ENCODE measurements around the gene TMEM128.
A peak's percentile ranks its signal among the peaks of the same experiment; 100 is the strongest.
"Not testable (repeated sequence)": the region's sequence is repeated elsewhere in the genome, so short reads cannot be mapped to it uniquely, and the experiment has no call there.

Gene TMEM128

GRCh38 chr4:4254199-4254598 lies 6.2 kb upstream of the TMEM128 start:
- DNase-seq: no peak

DNA sequence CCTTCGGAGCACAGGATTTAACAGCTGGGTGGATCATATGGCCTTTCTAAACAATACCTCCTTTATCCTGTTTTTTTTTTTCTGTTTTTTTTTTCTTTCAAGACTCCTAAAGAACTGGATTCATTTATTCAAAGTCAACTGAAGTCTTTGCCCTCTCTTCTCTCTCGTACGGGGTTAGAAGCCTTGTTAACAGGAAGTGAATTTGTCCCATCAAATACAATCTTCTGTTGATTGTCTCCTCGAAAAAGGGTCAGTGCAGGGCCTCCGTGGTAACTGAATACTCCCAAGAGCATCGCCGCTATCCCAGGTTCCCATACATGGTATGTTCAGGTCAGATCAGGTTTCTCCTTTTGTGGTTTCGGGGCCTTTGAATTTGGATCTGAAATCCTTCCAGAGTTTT lies 1.8 kb upstream of the TMEM128 start:
- DNase-seq: no peak

DNA sequence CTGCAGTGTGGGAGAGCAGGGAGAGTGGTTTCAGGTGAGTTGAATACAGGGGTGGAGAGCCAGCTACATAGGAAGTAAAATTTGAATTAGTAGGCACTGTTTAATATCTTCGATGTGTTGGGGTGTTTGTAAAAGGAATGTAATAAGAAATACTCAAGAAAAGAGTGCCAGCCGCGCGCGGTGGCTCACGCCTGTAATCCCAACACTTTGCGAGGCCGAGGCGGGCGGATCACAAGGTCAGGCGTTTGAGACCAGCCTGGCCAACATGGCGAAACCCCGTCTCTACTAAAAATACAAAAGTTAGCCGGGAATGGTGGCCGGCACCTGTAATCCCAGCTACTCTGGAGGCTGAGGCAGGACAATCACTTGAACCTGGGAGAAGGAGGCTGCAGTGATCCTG lies 1.3 kb upstream of the TMEM128 start:
- DNase-seq: not testable (repeated sequence)

DNA sequence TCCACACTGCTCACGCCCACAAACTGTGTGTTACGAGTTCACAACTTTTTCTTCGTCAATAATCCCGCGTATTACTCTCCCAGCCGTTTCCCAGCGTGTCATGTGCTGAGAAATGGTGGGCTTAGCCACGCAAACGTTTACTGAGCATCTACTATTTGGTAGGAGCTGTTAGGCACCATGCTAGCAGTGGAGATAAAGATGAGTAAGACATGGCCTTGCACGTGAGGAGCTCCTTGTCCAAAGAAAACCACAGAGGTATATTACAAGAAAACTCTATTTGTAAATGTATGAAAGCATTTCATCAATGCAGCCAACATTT lies 821 bp upstream of the TMEM128 start:
- no peak for DNase-seq

- DNase-seq: no peak
Measured at GRCh38 chr4:4247696-4248028, 361 bp downstream of the TMEM128 start.

DNA sequence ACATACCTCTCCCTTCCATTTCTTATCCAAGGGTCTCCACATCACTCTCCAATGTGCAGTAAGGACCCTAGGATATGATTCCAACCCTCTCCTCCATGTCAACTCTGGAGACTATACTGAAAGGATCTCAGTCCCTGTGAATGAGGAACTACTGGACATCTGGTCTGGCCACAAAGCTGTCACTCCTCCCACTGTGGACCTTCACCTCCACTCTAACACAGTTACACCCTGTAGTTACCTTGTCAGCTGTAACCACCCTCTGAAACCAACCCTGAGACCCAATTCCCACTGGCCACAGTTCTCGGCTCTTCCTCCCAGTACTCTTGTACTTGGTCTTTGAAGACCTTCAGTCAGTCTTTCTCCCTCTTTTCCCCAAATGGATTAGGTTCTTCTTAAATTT lies 2.9 kb downstream of the TMEM128 start:
- DNase-seq: no peak

DNA sequence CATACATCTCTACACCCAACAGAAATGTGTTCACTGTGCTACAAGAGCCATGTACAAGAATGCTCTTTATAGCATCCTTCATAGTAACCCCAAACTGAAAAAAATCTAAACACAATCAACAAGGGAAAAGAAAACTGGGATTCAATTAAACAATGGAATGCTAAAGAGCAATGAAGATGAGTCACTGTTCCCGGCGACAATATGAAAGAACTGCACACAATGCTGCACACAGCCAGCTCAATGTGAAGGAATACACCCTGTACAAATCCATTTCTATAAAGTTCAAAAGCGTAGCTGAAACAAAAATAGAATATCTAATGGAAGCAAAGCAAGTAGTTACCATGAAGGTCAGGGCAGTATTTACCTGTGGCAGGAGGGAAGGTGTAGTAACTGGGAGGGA lies 8.5 kb downstream of the TMEM128 start:
- not testable (repeated sequence) for DNase-seq

DNA sequence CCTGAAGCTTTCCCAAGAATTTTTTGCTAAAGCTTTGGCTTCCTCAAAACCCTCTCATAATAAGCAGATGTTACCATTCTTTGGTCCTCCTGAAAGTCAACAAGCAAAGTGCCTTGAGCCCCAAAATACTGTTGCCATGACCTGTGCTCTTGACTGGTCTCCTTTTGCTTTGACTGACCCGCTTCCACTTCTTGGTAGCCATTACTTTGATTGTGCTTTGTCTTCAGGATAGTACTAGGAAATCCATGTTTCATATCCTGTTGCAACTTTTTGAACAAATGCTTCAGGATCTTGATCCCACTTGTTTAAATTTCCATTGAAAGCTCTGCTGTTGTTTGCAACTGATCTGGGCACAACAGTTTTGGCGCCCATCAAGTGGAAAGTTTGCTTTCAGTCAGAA lies 14.4 kb downstream of the TMEM128 start:
- no peak for DNase-seq

DNA sequence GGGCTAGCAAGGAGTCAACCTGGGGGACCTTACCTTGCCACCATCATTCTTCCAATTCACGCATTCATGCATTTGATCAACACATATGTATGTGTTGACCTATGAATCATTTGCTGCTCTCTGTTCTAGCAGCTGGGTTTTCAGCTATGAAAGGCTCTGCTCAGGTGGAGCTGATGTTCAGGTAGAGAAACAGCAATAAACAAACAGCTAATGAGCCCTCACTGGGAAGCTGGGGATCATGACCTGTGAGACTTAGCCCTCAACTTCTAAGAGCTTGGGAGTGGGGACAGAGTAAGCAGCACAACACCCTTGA lies 19.7 kb downstream of the TMEM128 start:
- no peak for DNase-seq

DNA sequence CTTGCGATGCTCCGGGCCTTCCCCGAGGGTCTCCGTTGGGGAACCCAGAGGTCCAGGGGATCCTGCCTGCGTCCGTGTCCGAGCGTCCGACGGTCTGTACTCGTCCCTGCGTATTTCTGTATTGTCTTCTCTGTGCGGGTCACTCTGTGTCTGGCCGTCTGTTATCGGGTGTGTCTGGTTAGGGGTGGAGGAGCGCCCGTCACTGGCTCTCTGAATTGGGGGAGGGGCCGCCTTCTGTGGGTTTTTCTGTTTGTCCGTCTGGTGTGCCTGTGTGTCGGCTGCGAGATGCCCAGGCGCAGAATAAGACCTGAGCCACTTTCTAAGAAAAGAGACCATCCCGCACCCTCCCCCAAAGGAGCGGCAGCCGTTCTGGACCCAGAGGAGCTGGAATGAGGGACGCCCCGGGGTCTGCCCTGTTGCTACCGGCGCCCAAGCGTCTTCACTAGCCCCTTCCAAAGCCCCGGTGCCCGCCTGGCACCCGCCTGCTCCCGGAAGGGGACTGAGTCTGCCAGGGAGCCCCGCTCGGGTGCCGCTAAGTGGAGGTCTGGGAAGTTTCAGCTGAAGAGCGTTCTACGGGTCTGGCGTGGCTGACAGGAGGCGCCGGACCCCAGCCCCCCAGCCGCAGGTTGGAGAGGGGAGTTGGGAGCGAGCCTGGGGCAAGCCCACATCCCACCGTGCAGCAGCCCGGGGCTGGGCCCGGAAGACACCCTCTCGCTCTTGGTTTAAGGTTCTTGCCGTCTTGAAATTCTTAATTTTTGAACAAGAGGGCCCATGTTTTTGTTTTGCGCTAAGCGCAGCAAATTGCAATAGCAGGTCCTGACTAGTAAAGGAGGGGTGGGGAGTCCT lies 20.3 kb downstream of the TMEM128 start:
- DNase-seq: no peak

DNA sequence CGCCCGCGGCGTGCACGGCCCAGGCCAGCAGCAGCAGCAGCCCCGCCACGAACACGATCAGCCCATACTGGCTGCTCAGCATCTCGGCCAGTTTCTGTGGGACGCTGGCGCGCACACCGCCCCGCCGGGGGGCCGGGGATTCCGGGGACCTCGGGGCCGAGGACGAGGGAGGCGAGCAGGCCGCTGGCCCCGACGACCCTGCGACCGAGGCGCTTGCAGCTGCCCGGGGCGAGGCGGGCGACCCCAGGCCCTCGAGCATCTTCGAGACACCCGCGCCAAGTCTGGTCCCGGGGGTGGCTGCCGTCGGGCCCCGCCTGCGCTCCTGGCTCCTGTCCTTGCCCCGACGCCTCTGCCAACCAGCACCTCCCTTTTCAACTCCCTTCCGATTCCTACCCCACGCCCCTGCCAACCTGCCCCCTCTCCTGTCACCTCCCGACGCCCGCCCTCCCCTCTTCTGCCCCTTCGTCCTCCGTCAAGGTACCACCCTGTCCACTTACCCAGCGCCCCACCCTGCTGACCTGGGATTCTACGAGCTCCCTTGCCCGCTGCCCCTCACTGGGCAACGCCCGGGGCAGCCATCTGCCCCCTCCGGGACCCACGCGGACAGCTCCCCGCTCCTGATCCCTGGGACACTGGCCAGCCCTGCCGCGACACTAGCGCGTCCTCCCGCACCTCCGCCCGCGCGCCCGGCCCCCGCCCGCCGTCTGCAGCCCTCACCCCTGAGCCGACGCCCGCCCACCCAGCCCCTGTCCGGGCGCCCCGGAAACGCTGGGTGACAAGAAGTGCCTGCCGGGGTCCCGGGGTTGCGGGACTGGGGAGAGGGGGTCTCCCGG lies 21.2 kb downstream of the TMEM128 start, which contains the start of gene OTOP1:
OTOP1 (minus strand) TSS at position 324 of the 833 bp plus-strand sequence; CDS start at position 259, 65 bp downstream.
- no peak for DNase-seq

- DNase-seq: no peak
Measured at GRCh38 chr4:4225915-4226605, 22.0 kb downstream of the TMEM128 start.

- no peak for DNase-seq
Measured at GRCh38 chr4:4217113-4217512, 30.9 kb downstream of the TMEM128 start.

DNA sequence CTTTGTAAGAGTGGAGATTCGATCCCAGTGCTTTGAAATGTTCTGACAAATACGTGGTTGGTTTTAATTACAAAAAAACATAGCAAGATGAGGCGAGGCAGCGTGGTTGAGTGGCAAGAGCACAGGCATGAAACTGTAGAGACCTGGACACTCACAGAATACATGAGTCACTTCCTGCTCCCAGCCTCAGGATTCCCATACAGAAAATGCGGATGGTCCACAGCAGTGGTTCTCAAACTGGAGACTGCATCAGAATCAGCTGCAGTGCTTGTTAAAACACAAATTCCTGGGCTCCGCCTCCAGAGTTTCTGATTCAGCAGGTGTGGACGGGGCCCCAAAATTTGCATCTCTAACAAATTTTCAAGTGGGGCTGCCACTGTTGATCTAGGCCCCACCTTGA lies 31.4 kb downstream of the TMEM128 start:
- DNase-seq: peak; percentile 80

GRCh38 chr4:4213674-4214073 lies 34.3 kb downstream of the TMEM128 start:
- not testable (repeated sequence) for DNase-seq

DNA sequence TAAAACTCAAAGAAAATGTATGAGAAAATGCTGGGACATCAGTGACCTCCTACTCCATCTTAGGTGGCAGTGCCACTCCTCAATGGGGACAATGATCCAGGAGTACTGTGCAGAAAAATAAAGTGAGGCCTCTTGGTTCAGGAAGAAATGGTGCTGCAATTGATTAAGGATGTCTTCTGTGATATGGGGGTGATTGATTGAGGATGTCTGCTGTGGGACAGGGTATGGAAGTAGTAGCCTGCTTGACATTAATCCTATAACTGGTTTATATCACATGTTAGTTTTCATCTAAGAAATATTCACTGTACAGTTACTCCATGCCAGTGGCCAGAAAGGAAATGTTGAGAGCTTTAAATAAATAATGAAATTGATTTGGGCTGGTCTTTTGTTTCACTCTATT lies 41.8 kb downstream of the TMEM128 start:
- no peak for DNase-seq

DNA sequence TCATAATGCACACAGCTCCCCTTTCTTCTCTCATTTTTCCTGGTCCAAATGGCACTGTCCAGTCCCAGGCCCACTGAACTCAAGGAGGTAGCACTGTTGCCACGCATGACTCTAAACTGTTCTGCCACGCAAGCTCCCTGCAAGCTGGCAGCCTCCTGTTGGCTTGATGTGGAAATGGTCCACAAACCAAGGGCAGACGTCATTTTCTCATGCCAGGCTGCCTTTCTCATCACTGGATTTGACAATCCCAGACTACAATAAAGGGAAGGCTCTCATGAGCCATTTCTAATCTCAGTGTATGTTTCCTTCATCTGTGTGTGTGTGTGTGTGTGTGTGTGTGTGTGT lies 43.6 kb downstream of the TMEM128 start:
- no peak for DNase-seq

- DNase-seq: no peak
Measured at GRCh38 chr4:4203688-4204400, 44.2 kb downstream of the TMEM128 start.

DNA sequence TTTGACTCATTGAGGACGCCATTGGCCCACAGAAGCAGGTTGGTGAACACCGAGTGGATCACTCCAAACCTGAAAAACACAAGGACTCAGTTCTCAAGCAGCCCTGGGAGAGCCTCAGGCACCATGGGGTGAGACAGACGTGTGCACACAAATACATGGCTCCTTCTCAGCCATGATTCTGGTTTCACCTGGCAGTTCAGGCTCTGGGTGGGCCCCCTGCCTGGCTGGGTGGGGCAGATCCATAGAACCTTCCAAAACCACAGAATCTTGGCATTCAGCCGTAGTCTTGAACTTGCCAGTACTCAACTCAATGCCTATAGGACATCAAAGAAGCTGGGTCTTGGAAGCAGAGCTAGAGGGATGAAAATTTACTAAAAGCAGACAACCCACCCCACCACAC lies 45.5 kb downstream of the TMEM128 start:
- DNase-seq: no peak

DNA sequence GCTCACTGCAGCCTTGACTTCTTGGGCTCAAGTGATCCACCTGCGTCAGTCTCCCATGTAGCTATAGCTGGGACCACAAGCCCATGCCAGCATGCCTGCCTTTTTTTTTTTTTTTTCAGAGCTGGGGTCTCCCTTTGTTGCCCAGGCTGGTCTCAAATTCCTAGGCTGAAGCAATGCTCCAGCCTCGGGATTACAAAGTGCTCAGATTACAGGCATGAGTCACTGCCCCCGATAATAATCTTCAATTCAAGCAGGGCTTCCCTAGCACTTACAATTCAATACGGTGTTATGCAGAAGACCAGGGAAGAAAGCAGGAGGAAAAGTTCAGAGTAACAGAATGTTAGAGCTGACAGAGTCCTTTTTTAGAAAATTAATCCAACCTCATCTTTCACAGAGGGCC lies 47.4 kb downstream of the TMEM128 start:
- DNase-seq: peak; percentile 63

DNA sequence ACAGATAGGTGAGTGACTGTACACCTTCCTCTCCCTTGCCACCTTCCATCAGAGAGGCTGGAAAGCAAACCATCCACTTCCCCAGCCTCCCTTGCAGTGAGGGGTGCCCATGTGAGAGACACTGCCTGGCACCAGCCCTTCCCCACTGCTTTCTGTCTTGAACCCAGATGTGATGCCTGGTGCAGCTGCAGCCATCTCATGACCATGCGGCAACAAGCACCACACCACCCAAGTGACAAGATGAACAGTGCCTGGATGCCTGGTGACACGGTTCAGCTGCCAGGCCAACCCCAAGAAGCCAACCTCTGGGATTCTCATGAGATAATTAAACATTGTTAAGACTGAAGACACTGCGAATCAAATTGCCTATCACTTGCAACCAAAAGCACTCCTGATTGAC lies 52.7 kb downstream of the TMEM128 start:
- no peak for DNase-seq

GRCh38 chr4:4188557-4188956 lies 59.5 kb downstream of the TMEM128 start:
- not testable (repeated sequence) for DNase-seq

Measured in islet precursor cell (in vitro differentiated cells).